HG02970 (cell line): ENCODE measurements around the gene WNT3A.
"Not testable (repeated sequence)": the region's sequence is repeated elsewhere in the genome, so short reads cannot be mapped to it uniquely, and the experiment has no call there.

Source experiments
- ATAC-seq: cut with Tn5 transposase; IDR thresholded peaks from one replicate; pipeline ENCODE4 v1.9.1; 2021; ENCODE audit warnings: mild to moderate bottlenecking, moderate library complexity, moderate number of reproducible peaks; ENCODE audit not compliant: unreplicated experiment, low FRiP score

Gene WNT3A

GRCh38 chr1:228010921-228011320, 4.1 kb downstream of the WNT3A start:
- ATAC-seq: no peak

DNA sequence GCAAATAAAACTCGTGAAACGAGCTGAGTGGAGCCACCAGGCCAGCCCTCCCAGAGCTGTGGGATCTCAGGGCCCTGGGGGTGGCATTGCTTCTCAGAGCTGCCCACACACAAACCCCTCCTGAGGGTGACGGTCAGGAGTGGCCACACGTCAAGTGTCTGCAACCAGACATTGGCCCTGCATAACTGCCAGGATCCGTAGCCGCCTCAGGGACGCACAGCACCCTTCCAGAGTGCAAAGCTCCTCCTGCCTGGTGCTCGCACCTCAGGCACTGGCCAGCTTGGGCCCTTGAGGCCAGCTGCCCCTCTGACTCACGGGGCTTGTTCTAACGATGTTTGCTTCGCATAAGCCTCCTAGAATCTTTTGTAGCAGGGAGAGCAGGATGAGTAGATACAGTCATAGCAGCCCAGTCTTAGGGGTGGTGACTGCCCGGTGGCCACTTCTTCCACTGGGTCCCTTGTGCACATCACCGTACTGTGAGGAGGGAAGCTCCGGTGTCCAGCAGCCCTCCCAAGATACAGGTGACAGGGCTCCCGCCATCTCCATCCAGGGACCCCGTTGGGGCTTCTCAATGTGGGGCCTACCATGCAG, 5.0 kb downstream of the WNT3A start:
- no peak for ATAC-seq

DNA sequence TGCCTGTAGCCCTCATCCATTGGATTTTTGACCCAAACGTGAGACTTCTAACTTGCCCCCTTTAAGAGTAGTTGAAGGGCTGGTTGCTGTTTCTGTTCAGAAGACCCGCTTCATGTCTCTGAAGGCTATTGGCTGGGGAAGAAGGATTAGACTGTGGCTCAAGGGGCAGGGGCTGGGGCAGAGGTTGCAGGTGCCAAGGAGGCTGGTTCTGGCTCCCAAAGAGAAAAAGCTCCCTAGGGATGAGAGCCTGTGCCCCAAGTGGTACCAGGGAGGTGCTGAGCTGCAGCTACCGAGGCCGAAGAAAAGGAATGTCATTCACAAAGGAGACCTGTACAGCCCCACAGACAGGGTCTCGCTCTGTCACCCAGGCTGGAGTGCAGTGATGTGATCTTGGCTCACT, 5.8 kb downstream of the WNT3A start:
- ATAC-seq: no peak

GRCh38 chr1:228013131-228013934, 6.5 kb downstream of the WNT3A start:
- no peak for ATAC-seq

DNA sequence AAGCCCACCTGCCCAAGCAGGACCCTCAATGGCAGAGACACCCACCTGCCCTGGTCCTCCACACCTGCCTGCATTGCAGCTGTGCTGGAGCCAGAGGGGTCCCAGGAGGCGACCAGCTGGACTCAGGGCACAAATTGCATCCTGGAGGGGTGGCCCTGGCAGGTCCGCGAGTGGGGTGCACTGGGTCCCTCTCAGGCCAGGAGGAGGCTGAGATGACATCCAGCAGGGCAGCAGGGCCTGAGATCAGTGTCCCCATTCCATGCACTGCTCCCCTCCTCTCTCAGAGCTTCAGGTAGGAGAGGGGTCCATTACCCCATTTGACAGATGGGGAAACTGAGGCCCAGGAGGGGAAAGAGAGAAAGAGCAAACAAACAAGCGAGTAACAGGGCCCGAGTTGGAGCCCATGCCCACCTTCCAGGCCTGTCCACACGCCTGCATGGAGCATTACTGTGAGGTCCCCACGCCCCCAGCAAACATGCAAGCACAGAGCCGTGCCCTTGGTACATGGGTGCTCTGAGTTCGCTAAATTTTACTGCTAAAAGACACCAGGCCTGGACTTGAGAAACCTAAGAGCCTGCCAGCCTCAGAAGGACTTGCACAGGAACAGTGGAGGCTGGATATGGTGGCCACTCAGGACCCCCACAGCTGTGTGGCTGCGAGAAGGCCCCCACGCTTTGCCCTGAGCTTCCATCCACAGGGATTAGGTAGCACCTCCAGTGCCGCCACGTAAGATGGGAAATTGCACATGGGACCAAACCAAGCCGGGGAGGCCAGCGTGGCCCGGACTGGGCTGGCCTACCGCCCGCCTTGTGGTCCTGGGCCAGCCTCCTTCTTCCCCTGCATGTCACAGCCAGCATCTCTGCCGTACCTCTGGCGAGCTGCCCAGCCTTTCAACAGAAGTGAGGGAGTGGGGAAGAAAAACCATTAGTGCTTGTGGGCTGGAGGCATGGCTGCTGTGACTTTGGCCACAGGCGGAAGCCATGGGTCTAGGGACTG, 7.4 kb downstream of the WNT3A start:
- ATAC-seq: no peak

DNA sequence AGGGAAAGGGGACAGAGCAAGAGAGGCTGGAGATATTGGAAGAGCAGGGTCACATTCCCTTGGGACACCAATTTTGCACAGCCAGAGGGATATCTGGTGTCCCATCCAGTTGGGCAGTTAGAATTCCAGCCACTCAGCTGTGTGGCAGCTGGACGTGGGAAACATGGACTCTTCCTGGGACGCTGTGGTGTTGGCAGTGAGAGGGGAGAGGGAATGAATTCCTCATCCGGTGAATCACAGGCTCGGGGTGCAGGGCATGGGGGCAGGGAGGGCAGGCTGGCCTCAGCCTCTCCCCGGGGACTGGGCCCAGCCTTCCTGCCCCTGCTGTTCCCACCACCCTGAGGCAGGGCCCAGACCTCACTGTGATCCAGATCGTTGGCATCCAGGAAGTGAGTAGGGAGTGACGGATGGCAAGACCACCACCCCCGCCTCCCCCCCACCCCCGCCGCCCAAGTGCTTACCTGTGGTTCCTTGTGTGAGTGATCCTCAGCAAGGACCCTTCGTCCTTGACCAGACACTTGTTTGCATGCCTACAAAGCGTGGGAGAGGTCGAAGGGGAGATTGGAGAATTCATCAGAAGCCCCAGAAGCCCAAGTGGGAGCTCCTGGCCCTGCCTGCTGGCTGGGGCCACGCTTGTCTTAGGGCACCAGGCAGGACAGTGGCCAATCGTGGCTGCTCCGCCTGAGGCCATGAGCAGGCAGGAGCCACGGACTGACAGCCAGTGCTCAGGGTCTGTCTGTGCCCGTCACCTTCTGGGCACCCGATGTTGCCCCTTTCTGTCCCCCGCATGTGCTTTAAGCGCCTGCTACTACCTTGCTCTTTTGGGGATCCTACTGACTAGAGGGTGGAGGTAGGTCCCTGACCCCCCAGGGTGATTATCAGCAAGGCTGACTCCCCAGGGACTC, 8.7 kb downstream of the WNT3A start:
- no peak for ATAC-seq

DNA sequence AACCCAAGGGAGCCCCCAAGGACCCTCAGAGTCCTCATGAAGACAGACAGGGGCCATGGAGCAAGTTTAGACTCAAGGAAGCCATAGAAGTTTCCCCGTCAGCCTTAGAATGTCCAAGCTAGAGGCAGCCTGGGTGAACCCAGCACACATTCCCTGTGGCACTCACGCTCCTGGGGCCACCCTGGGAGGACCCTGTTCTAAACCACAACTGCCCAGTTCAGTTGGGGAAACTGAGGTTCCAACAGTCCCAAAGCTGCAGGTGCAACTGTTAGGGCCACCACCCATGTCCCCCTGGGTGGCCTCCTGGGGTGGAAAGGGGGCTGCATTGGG, 9.3 kb downstream of the WNT3A start:
- no peak for ATAC-seq

DNA sequence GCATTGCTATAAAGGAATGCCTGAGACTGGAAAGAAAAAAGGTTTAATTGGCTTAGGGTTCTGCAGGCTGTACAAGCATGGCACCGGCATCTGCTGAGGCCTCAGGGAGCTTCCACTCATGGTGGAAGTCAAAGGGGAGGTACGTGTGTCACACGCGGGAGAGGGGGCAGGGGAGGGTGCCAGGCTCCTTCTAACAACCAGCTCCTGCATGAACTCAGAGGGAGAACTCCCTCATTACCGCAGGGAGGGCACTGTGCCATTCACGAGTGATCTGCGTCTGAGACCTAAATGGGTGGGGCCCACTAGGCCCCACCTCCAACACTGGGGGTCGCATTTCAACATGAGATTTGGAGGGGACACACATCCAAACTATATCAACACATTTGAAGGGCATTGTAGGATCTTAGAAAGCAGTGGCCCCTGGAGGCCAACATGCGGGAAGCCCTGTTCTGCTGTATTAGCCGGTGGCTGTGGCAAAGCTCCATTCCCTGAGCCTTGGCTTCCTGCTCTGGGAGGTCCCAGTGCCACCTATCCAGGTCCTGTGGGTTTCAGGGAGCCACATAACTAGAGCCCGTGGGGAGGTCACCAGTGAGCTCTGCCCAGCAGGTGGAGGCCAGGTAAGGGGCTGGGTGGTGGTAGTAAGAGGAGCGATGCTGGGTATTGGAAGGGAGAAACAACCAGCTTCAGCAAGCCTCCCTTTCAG, 10.0 kb downstream of the WNT3A start:
- no peak for ATAC-seq

GRCh38 chr1:228017356-228018124, 10.7 kb downstream of the WNT3A start:
- no peak for ATAC-seq

- ATAC-seq: no peak
These were observed 11.3 kb downstream of the WNT3A start for GRCh38 chr1:228018125-228018398.

GRCh38 chr1:228018961-228019721, 12.3 kb downstream of the WNT3A start:
- no peak for ATAC-seq

DNA sequence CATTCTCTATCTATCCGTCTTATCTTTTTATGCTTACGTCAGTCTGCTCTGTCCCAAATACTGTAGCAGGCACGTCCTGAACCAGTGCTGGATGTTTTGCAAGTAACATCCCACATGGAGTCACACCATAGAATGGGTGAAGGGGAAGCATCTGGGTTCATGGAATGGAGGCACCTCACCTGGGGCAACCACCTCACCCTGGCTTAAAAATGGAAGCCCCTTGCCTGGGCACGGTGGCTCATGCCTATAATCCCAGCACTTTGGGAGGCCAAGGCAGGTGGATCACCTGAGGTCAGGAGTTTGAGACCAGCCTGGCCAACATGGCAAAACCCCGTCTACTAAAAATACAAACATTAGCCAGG, 12.9 kb downstream of the WNT3A start:
- ATAC-seq: not testable (repeated sequence)

- ATAC-seq: no peak
These were observed 14.0 kb downstream of the WNT3A start for GRCh38 chr1:228020686-228021354.

DNA sequence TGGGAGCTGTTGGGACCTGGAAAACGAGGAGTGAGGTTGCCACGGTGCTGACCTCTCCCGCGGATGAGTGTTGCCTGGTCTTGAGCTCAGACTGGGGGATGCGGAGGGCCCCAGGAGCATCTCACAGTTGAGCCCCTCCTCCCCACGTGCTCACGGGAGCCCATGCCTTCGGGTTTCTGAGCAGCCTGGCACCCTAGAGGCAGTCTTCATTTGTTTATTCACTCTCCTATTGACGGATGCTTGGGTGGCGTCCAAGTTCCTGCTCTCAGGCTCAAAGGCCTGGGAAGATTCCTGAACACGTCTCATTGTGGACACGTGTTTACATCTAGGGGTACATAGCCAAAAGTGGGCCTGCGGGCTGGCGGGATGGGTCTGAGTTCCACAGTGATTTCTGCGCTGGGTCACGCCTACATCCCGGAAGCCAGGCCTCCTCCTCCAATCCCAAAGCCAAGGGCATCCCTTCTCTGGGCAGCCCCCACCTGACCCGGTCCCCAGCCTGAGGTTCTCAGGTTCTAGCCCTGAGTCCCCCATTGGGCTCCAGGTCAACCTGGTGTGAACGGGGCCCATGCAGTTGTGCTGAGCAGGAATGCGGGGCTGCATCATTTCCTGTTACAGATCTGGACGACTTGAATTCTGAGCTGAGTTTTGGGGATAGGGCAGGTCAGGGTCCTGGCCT, 14.7 kb downstream of the WNT3A start:
- no peak for ATAC-seq

DNA sequence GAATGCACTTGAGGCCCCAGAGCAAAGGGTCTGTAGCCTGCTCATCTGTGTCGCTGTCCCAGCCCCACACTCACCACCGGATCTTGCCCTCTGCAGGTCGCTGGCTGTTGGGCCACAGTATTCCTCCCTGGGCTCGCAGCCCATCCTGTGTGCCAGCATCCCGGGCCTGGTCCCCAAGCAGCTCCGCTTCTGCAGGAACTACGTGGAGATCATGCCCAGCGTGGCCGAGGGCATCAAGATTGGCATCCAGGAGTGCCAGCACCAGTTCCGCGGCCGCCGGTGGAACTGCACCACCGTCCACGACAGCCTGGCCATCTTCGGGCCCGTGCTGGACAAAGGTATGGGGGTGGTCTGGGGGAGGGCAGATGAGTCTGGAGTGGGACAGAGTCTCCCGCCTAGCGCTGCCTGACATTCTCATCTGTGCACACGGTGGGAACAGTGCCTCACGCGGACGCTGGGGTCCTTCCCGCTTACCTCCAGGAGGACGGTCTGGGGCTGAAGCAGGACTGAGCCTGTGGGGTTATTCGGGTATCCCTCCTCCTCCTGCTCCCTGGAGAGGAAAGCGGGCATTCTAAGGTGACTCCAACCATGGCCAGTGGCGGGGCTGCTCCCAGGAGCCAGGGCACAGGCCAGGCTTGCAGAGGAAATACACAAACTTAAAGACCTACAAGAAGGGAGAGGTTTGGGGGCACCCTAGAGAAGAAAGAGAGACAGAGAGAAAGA, 15.9 kb downstream of the WNT3A start:
- no peak for ATAC-seq

- ATAC-seq: no peak
These were observed 16.5 kb downstream of the WNT3A start for GRCh38 chr1:228023294-228023639.

GRCh38 chr1:228029281-228029680, 22.5 kb downstream of the WNT3A start:
- ATAC-seq: no peak
